Measurements from ENCODE around the gene THSD7A.
A peak's percentile ranks its signal among the peaks of the same experiment; 100 is the strongest.

THSD7A gene

GRCh38 chr7:11743016-11743415 lies 89.0 kb downstream of the THSD7A start:
- TF ChIP-seq CTCF (conservative IDR thresholded peaks at IDR 0.05): no peak
- H3K27ac ChIP-seq: peak overlapping the region; percentile 22; the same call in 1 of the 2 replicates

- no peak for TF ChIP-seq CTCF (conservative IDR thresholded peaks at IDR 0.05)
- peak overlapping the region; percentile 22; the same call in 1 of the 2 replicates for H3K27ac ChIP-seq
Measured at GRCh38 chr7:11742496-11742895, 89.5 kb downstream of the THSD7A start.

GRCh38 chr7:11737723-11738122 lies 94.3 kb downstream of the THSD7A start:
- TF ChIP-seq CTCF (conservative IDR thresholded peaks at IDR 0.05): no peak
- no peak overlapping the region for H3K27ac ChIP-seq

- TF ChIP-seq CTCF (conservative IDR thresholded peaks at IDR 0.05): no peak
- H3K27ac ChIP-seq: no peak overlapping the region
Measured at GRCh38 chr7:11732207-11732606, 99.8 kb downstream of the THSD7A start.

- TF ChIP-seq CTCF (conservative IDR thresholded peaks at IDR 0.05): no peak
- H3K27ac ChIP-seq: no peak overlapping the region
Measured at GRCh38 chr7:11730725-11731124, 101.3 kb downstream of the THSD7A start.

- no peak for TF ChIP-seq CTCF (conservative IDR thresholded peaks at IDR 0.05)
- H3K27ac ChIP-seq: no peak overlapping the region
Measured at GRCh38 chr7:11727864-11728263, 104.1 kb downstream of the THSD7A start.

- H3K27ac ChIP-seq: no peak overlapping the region
- TF ChIP-seq CTCF (conservative IDR thresholded peaks at IDR 0.05): no peak
Measured at GRCh38 chr7:11726794-11727155, 105.2 kb downstream of the THSD7A start.

All from VCaP (cell line).